ENCODE measurements around the gene ATP11B.
"Not testable (repeated sequence)": the region's sequence is repeated elsewhere in the genome, so short reads cannot be mapped to it uniquely, and the experiment has no call there.

The ATP11B gene

DNA sequence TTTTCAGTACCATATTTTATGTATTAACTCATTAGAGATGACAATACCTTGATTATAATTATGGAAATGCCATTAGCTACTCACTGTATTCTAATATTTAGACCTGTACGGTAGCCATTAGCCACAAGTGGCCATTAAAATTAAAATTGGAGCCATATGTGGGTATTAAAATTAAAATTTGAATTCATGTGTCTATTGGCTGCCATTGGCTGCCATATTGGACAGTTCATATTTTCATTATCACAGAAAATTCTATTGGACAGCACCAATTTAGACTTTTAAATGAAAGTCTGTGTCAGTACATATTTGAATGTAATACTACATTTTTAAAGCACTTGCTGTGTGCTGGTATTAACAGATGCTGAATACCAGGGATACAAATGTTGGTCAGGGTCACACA is 3.0 kb downstream of the ATP11B start:
- no peak for DNase-seq

DNA sequence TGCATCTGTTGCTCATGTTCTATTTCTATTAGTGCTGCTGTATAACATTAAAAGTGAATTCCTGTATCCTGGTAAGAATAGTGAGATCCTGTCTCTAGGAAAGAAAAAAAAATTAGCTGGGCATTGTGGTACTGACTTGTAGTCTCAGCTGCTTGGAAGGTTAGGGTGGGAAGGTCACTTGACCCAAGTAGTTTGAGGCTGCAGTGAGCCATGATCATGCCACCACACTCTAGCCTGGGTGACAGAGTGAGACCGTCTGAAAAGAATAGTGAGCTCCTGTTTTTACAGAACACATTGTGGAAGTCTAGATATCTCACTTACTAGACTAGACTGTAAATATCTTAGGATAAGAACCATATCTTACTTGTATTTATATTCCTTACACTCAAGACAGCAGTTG is 4.6 kb downstream of the ATP11B start:
- no peak for DNase-seq

DNA sequence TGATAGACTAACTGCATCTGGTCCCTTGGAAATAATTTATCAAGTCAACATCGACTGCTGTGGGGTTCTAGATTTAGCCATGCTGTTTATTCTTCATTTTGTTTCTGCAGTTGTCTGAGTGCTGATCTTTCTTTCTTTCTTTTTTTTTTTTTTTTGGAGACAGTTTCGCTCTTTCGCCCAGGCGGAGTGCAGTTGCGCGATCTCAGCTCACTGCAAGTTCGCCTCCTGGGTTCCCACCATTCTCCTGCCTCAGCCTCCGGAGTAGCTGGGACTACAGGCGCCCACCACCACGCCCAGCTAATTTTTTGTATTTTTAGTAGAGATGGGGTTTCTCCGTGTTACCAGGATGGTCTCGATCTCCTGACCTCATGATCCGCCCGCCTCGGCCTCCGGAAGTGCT is 5.8 kb downstream of the ATP11B start:
- DNase-seq = not testable (repeated sequence)

DNA sequence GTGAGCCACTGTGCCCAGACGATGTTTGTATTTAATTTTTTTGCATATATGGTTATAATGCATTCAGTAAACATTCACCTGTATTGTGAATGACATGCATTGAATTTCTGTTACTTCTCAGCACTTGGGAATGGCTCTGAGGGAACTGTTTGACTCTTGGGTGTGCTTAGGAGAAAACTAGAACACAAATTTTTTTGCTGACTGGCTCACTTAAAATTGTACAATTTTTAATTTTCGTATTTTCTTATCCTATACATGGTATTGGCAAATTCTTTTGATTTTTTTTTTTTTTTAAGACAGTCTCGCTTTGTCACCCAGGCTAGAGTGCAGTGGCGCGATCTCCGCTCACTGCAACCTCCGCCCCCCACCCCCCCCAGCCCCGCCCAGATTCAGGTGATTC is 7.2 kb downstream of the ATP11B start:
- DNase-seq = no peak

DNA sequence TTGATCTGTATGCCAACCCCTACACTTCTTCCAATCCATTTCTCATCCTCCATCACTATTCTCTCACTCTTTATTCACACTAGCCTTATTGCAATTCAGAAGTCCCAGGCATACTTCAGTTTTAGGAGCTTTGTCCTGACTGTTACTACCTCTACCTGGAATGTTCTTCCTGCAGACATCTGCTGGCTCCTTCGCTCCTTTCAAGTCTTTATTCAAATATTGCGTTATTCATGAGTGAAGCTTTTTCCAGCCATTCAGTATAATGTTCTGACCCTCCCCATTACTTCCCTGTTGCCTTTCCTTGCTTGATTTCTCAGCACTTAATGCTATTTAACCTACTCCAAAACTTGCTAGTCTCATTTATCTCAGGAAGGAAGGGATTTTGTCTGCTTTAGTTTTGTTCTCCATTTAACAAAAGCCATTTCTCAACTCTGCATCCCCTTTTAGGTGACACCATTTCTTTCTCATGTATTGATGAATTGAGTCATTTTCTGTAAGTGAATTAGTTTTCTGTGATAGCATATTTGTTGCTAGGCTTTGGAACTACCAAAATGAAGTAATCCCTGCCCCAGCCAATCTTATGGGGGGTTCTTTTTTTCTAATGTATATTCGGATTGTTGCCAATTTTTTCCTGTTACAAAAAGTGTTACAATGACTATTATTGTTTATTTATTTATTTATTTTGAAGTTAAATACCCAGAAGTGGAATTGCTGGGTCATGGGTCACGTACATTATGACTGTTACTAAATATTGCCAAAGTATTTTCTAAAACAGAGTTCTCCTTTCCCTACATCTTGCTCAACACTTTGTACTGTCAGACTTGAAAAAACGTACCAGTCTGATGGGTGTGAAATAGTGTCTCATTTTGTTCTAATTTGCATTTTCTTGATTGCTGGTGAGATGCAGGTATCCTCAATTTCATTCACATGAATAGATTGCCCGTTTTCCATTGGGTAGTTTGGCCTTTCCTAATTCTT is 9.4 kb downstream of the ATP11B start:
- DNase-seq = no peak

DNA sequence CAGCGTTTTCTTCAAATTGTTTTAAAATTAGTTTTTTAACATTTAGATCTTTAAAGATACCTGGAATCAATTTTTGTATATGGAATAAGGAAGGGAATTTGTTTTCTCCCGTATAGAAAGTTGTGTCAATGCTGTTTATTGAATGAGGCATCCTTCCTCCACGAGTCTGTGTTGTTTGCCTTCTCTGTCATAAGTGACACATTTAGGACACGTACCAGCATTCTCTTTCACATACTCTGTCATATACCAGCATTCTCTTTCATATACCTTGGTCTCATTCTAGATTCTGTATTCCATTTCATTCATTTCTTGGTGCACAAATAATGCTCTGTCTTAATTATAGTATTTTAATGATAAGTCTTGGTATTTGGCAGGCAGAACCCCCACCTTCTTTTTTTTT is 10.3 kb downstream of the ATP11B start:
- no peak for DNase-seq

DNA sequence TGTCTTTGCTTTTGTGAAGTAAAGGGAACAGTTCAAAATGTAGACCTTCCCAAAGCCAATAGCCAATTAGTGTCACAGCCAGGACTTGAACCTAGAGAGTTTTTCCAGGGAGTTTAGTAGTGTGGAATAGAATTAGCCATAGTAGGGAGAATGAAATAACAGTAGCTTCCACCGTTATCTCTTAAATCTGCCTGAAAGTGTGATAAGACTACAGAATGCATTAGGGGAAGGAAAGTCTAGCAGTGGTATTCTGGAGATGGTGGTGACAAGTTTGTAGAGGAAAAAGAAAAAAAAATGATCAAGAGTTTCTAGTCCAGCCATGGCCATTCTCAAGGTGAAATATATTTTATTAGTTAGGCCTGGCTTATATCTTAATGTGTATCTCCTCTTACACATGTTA is 13.8 kb downstream of the ATP11B start:
- DNase-seq = no peak

DNA sequence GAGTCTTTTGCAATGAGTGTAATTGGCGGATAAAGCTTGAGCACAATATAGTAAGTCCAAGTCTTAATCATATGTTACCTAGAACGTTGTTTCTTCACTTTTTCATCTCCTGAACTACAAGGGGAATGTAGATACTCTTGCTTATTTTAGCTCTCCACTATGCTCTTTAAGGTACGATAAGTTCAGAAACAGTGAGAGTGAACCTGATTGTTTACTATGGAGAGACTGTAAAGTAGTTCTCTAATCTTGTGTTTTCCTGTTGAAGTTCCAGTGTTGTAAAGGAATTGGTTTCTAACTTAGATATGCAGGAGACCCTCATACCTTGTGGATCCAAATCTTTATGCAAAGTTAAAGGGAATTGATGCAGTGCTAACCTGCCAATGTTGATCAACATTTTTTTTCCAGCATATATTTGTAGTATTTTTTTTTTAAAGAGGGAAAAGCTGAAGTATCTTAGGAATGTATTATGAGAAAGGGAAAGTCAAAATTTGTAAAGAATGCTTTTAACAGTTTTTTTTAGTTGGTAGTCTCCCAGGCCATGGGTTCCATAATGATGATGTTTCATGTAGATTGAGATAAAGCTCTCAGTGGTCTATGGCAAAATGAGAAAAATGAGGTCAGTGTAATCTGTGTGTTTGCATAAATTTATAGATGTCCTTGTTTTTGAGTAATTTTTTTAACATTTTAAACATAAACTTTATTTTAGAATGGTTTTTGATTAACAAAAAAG is 14.9 kb downstream of the ATP11B start:
- DNase-seq = no peak

DNA sequence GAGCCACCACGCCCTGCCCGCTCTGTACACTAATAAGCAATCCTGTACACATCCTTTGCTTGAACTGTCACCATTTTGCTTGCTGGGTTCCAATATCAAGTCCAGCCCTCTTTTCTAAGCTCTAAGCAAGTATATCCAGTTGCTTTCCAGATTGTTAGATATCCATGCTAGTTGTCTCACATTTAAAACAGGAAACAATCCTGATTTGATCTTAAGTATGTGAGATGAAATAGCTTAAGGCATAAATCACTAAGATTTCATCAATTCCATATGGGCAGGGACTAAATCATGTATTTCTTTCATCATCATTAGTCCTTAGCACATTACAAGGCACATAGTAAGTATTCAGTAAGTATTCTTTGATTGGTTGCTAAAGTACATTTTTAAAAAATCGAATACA is 16.2 kb downstream of the ATP11B start:
- DNase-seq = no peak

DNA sequence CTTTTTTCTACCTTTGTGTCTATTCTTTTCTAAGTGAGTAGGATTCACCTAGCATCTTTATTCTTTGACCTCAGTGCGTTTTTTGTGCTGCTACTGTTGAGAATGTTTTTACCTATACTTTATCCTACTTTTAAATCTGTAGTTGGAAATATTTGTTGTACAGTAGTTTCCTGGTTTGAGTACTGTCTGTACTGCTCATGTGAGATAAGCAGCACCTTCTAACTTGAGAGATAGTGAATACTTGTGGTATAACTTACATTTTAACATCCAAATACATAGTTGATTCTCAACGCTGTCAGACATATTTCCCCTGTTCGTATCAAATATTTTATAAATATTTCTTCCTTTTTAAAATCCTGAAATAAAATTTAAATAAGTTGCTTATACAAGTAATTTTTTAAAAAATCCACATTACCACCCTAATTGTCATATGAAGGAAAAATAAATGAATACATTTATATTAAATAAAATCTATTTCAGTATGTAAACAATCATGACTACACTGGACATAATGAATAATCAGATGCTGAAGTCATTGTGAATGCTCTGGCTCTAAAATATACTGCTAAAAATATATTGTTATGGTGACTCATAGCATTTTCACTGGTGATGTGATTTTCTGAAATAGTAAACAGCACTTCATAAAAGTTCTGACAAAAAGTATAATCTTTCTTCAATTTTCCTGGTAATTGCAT is 17.4 kb downstream of the ATP11B start:
- DNase-seq = no peak

DNA sequence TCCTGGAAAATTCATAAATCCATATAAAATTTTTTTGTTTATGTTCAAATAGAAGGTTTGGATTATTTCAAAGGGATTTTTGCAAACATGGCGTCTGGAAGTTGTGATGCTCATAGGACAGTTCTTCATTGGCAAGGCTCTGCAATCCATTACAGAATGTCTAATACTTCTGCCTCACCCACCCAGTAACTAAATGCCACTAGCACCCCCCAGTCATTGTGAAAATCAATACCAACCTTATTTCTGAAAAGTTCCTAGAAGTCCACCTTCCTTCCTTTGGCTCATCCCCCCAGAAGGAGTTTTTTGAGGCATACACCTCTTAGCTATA is 17.9 kb downstream of the ATP11B start:
- DNase-seq = no peak

DNA sequence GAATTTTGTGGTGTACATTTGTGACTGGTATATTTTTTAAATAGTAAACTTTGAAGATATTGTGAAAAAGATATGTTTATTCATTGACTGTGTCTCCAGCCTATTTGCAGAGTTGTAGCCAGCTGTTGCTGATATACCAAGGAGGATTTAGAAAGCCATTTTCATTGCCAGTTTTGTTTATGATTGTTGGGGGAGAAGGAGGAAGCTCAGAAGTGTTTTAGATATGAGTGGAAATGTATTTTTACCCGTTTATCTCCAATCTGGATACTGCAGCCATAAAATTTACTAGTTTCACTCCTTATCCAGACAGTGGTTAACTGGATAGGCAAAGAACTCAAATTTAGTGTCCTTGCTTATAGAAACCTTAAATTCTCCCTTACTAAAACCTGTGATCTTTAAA is 18.8 kb downstream of the ATP11B start:
- DNase-seq = no peak

DNA sequence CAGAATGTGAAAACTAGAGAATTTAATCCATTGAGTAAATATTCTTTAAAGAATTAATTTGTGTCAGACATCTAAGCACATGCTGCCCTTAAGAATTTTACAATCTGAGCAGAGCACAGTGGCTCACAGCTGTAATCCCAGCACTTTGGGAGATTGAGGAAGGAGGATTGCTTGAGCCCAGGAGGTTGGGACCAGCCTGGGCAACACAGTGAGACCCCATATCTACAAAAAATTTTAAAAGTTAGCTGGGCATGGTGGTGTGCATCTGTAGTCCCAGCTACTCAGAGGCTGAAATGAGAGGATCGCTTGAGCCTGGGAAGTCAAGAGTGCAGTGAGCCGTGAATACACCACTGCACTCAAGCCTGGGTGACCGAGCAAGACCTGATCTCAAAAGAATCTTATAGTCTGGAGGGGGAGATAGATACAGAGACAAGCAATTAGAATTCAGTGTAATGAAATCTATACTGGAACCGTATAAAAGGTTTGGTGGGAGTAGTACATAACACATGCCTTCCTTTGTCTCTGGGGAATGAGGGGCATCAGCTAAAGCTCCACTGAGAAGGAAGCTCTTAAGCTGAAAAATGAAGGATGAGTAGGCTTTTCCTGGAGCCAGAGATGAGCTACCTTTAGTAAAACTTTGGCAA is 21.2 kb downstream of the ATP11B start:
- no peak for DNase-seq

DNA sequence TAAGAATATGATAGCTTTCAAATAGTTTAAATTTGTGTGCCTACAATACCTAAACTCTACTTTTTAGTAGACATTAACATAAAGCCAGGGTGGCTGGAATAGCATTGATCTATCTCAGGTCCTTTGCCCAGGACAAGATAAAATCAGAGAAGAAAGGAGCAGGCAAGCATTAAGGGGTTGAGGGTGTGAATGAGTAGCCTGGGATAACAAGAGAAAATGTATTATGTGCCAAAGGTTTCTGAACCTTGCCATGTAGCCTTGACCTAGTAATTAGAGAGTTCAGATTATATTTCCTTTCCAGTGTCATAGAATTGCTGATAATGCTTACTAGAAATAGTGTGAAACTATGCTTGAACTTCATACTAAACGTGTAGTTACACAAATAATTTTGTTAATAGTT is 22.9 kb downstream of the ATP11B start:
- DNase-seq = no peak

DNA sequence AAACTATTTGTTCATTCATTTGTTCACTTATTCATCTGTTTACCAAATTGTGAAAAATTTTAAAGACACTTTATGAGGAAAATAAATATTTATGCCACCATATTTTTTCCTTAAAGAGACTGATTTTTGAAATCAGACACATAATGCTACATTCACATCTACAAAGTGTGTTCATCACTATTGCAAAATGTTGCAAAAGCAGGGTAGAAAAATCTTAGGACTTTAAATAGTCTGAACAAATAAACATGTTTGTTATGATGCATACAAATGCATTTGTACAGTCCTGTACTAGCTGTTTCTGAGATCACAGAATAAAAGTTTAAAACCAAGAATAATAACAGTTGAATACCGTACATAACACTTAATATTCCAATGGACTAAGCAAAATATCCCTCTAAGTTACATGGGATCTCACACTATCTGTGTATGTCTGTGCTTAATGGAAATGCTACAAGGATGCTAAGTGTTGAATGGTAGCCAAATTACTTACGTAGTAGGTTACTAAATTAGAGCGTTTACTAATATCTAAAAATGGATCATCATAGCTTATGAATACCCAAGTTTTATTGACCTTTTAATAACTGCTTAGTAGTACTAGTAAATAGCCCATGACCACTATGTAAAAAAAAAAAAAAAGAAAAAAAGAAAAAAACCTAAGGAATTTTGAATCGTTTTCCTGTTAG is 25.1 kb downstream of the ATP11B start:
- DNase-seq = no peak

DNA sequence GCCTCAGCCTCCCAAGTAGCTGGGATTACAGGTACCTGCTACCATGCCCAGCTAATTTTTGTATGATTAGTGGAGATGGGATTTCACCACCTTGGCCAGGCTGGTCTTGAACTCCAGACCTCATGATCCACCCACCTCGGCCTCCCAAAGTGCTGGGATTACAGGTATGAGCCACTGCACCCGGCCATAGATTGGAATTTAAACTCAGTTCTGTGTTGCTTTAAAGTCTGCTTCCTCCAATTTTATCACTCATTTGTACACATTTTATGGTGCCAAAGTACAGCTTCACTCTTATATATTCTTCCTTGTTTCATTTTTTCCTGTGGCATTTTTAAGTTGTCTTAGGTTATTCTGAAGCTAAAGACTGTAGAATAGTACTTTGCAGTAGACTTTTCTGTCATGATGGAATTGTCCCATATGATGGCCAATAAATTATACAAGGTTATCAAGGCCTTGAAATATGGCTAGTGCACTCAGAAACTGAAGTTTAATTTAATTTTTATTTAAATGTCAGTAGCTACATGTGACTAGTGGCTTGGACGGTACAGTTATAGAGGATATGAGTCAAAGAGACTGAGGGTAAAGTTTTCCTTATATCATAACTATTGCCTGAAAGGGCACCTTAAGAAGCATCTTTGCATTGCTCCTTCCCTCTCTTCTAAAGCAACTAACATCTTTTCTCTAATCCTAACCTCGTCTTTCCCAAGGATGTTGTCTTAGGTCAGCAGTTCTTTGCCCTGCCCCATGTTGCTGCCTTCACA is 28.1 kb downstream of the ATP11B start:
- no peak for DNase-seq

DNA sequence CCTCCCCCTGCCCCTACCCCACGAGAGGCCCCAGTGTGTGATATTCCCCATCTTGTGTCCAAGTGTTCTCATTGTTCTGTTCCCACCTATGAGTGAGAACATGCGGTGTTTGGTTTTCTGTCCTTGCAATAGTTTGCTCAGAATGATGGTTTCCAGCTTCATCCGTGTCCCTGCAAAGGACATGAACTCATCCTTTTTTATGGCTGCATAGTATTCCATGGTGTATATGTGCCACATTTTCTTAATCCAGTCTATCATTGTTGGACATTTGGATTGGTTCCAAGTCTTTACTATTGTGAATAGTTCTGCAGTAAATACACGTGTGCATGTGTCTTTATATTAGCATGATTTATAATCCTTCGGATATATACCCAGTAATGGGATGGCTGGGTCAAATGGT is 29.0 kb downstream of the ATP11B start:
- DNase-seq = not testable (repeated sequence)

DNA sequence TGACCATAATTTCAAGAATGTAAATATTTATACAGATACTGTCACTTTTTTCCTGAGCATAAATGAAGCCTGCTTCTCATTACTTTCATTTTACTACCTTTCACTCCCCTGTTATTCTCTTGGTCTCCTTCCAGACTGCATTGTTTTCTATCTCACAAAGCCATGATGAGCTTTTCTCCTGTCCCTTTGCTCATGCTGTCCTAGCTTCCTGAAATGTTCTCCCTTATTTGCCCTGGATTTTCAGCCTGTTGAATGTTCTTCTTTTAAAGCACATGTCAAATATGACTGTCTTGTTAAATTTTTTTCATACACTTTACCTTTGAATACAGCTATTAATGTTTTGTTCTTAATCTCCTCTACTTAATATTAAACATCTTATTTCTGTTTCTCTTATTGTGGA is 31.7 kb downstream of the ATP11B start:
- DNase-seq = no peak

DNA sequence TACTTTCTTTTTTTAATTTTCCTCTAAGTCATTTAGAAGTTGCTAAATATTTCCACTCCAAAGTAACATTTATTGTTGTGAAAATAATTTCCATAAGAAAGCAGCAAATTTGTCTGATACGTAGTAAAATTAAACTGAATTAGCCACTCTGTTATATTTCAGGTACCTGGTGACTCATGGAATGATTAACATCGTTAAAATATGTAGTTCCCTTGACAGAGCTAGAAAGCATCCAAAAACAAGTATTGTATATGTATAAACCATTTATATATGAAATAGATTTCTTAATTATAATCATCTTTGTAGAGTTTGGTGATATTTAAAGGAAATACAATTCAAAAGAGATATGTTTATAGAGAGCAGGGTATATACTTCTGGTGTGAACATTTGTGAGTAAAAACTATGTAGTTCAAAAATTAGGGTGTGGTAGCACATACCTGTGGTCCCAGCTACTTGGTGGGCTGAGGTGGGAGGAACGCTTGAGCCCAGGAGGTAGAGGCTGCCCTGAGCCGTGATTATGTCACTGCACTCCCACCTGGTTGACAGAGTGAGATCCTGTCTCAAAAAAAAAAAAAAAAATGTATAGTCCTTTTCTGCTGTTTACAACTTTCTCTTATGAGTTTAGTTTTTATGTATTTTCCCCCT is 36.6 kb downstream of the ATP11B start:
- no peak for DNase-seq

DNA sequence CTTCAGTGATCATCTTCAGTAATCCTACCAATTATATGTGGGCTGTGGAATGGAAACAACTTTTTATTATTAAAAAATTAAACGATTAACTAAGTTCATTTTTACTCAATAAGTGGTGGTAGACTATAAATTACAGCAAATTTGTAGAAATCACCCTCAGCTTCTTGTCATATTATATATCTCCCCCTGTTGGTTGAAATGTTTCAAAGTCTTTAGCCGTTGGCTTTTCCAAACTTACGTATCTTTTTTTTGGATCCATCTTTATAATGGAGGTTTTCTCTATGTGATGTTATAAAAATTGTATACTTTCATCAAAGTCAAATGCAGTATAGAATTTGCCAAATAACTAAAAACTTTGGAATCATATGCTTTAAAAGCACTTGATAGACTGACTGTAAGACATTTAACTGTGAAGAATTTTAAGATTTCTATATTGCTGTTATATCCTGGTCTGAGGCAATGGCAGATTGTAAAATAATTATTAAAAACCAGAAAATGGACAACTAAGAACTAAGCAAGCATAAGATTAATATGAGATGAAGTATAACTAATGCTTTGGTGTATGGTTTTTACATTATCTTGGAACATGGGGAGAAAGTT is 44.7 kb downstream of the ATP11B start:
- no peak for DNase-seq

DNA sequence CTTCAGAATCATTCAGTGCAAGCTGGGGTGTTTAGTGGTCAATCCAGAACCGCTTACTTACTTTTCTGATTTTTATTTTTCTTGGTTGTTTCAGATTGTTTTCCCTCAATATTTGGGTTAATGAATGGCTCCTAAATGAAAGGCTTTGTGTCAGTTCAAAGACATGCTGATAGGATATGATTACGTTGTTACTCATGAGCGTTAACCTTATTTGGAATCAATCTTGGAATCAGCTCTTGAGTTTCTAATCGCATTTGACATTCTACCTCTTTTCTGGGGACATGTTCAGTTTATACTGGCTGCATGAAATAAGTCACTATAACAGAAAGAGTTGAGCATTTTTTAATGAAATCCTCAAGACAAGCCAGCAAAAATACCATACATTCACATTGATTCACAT is 50.2 kb downstream of the ATP11B start:
- DNase-seq = no peak
